Pancreas (tissue), 10 donors: ENCODE measurements around the gene LZTR1. TPM values are rescaled to one million over a fixed set of nuclear protein-coding genes. Genes with fewer than 3 reads are reported as not detected.
A peak's percentile ranks its signal among the peaks of the same experiment; 100 is the strongest.
"Not testable (repeated sequence)": the region's sequence is repeated elsewhere in the genome, so short reads cannot be mapped to it uniquely, and the experiment has no call there.

Experiments
- ATAC-seq, 4 donors: fragments of 200-7000 bp; cut with Tn5 transposase; one replicate each; pipeline versions ENCODE4 v1.8.0 to v1.9.1; 2020; ENCODE audit warnings: mild to moderate bottlenecking in 4 of 4, moderate library complexity in 4 of 4
- DNase-seq, 6 donors: peaks; one replicate each; pipeline ENCODE4 v3.0.0-alpha.2; 2020
- FAIRE-seq: peaks from 2 replicates; lab custom pipeline; 2012; peaks lifted over from hg19 to GRCh38; lab: Jason Lieb, UNC
- H3K27ac ChIP-seq, 4 donors: fragments of 200-600 bp; sonication (generic); 1 replicate in 3 of 4; 2 replicates in 1 of 4; pipeline versions ENCODE4 v1.5.0 to v1.8.0; 2020
- H3K27me3 ChIP-seq, 4 donors: fragments of 200-600 bp; one replicate each; pipeline ENCODE4 v1.8.0; 2021
- H3K36me3 ChIP-seq, 3 donors: fragments of 200-600 bp; sonication (generic) in 1 of 3; one replicate each; pipeline versions ENCODE4 v1.5.0 to v1.8.0; 2020 to 2021
- H3K4me1 ChIP-seq, 3 donors: fragments of 200-600 bp; one replicate each; pipeline ENCODE4 v1.8.0; 2021
- H3K4me3 ChIP-seq, 4 donors: fragments of 200-600 bp; sonication (generic) in 2 of 4; one replicate each; pipeline versions ENCODE4 v1.5.0 to v1.8.0; 2020 to 2021
- H3K9me3 ChIP-seq, 4 donors: fragments of 200-600 bp; one replicate each; pipeline ENCODE4 v1.8.0; 2021
- WGBS, 2 donors: extraction: QIAGEN DNeasy Blood & Tissue Kit; methylation state at CpG; one replicate each; pipeline ENCODE4 v1.1.7; 2013; 5-methylcytosine and 5-hydroxymethylcytosine counted together
- intact Hi-C, 3 donors: fragments of 100-400 bp; cut with DNase I; formaldehyde crosslinking; loops; one replicate each; pipeline versions ENCODE4 v1.11.1 to v1.14.2; 2022
- polyA plus RNA-seq, 2 donors: library from polyadenylated mRNA; stranded (reverse); fragments of 200-250 nt; gene quantifications; one replicate each; pipeline ENCODE4 v1.2.3, GENCODE V29; 2013
- total RNA-seq, 6 donors: library from RNA; stranded (reverse); fragmentation: NEBNext Ultra II Directional in 4 of 6; extraction: Animal tissue kit (Norgen Biotek cat#: 25700) in 4 of 6; gene quantifications; one replicate each; pipeline versions ENCODE4 v1.2.1 to v1.2.4, GENCODE V29; 2021 to 2023
- TF ChIP-seq, protein P1 (sequence below), 4 donors: fragments of 200-600 bp; sonication (generic) in 3 of 4; IDR thresholded peaks; one replicate each; pipeline versions ENCODE4 v1.5.0 to v1.8.0; 2021; ENCODE audit warnings: antibody characterized with exemption in 4 of 4
- donor health status: healthy with polysubstance abuse.
- donor health status: DM: no; HTN: no; CAD: no; lungs with moderate emphysema.
- donor health status: DM: no; HTN: no; CAD: no.
- donor health status: control.
- donor health status: control.
- donor health status: Bipolar disorder and iron deficiency.
- donor health status: DM: yes; HTN: yes; CAD: no.
- donor health status: DM: no; HTN: no; CAD: no.
- donor health status: DM: no; HTN: no; CAD: no.
- donor health status: DM: yes; HTN: yes; CAD: no.

Gene LZTR1
- total RNA-seq, result 10 to 100 TPM; 15.0 to 42.0 (median 21.8) TPM
- 10 to 100 TPM; 53.4 to 56.2 TPM for polyA plus RNA-seq

DNA sequence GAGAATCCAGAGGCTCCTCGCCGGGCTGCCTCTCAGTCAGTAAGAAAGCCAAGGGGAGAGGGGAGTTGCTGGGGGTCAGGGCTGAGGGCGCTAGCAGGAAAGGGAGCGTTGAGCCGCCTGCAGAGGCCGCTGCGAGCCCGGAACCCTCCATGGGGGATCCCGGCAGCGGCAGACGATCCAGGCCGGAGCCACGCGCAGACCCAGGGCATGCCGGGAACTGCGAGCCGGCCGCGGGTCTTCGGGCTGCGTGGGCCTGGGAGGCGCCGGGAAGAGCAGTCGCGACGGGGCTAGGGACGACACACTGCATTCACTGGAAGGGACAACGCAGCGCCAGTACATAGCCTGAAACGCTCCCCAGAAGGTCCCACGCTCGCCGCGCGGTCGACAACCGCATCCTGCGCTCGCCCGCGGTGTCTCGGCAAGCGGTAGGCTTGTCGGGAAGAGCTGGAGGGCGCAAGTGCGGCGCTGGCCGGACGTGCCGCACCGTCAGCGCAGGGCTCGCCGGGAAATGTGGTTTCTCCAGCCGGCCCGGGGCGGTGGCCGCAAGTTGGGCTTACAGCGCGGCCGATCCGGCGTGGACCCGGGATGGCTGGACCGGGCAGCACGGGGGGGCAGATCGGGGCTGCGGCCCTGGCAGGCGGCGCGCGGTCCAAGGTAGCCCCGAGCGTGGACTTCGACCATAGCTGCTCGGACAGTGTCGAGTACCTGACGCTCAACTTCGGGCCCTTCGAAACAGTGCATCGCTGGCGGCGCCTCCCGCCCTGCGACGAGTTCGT lies at the start of gene LZTR1:
LZTR1 (plus strand) TSS at position 511 of the 776 bp plus-strand sequence; CDS start at position 586, 75 bp downstream.
- 0 to 1% methylated on average over 82 to 87 of the region's 87 CpGs for WGBS, 2 donors
- H3K27ac ChIP-seq, result peak within 1 kb of the TSS; percentile 77 to 89 (median 84)
- no peaks in the 10 kb centered on the region for H3K9me3 ChIP-seq
- intact Hi-C loops, result no loop called here
- ATAC-seq (peak; percentile 92 to 96 (median 95)), FAIRE-seq (no peak), DNase-seq (peak; percentile 73 to 93 (median 82))
- peak within 1 kb of the TSS; percentile 72 to 96 (median 88) for H3K4me3 ChIP-seq
- H3K27me3 ChIP-seq, result no peaks in the 10 kb centered on the region
- H3K36me3 ChIP-seq, result peaks cover 0 to 3% (median 0%) of the 10 kb centered on the region in 3 donors
- H3K4me1 ChIP-seq, result peaks cover 3 to 21% (median 4%) of the 10 kb centered on the region in 3 donors
- TF ChIP-seq, protein P1, sequence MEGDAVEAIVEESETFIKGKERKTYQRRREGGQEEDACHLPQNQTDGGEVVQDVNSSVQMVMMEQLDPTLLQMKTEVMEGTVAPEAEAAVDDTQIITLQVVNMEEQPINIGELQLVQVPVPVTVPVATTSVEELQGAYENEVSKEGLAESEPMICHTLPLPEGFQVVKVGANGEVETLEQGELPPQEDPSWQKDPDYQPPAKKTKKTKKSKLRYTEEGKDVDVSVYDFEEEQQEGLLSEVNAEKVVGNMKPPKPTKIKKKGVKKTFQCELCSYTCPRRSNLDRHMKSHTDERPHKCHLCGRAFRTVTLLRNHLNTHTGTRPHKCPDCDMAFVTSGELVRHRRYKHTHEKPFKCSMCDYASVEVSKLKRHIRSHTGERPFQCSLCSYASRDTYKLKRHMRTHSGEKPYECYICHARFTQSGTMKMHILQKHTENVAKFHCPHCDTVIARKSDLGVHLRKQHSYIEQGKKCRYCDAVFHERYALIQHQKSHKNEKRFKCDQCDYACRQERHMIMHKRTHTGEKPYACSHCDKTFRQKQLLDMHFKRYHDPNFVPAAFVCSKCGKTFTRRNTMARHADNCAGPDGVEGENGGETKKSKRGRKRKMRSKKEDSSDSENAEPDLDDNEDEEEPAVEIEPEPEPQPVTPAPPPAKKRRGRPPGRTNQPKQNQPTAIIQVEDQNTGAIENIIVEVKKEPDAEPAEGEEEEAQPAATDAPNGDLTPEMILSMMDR (IDR thresholded peaks at IDR 0.05), result peak in 1 of 4 donors; percentile 14

DNA sequence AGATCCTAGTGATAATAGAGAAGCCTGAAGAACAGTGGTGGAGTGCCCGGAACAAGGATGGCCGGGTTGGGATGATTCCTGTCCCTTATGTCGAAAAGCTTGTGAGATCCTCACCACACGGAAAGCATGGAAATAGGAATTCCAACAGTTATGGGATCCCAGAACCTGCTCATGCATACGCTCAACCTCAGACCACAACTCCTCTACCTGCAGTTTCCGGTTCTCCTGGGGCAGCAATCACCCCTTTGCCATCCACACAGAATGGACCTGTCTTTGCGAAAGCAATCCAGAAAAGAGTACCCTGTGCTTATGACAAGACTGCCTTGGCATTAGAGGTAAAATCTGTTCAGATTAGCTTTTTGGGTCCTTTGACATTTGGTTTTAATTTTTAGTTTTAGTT lies 48.2 kb upstream of the LZTR1 start:
- TF ChIP-seq, protein P1 (IDR thresholded peaks at IDR 0.05), result no peak
- Histone ChIP-seq H3K27ac (no peak overlapping the region), H3K27me3 (no peaks in the 10 kb centered on the region), H3K4me3 (no peak overlapping the region), H3K9me3 (no peaks in the 10 kb centered on the region), H3K36me3 (peaks cover 0 to 11% (median 6%) of the 10 kb centered on the region in 3 donors), H3K4me1 (peaks cover 25 to 32% (median 25%) of the 10 kb centered on the region in 3 donors)
- WGBS, 2 donors, result 95 to 97% methylated on average over 7 of the region's 7 CpGs
- ATAC-seq, result no peak
- FAIRE-seq, result no peak
- DNase-seq, result no peak
- intact Hi-C loops, result no loop called here

DNA sequence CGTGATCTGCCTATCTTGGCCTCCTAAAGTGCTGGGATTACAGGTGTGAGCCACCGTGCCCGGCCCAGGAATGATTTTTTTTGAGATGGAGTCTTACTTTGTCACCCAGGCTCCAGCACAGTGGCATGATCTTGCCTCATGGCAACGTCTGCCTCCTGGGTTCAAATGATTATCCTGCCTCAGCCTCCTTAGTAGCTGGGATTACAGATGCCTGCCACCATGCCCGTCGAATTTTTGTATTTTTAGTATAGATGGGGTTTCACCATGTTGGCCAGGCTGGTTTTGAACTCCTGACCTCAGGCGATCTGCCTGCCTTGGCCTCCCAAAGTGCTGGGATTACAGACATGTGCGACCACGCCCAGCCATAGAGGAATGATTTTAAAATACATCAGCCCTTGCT lies 47.0 kb upstream of the LZTR1 start:
- H3K27me3 ChIP-seq, H3K9me3 ChIP-seq, H3K4me3 ChIP-seq, FAIRE-seq, intact Hi-C loops, DNase-seq, ATAC-seq, H3K27ac ChIP-seq: not testable (repeated sequence)
- H3K36me3 ChIP-seq, result peaks cover 0 to 11% (median 6%) of the 10 kb centered on the region in 3 donors
- WGBS, 2 donors, result 89 to 92% methylated on average over 9 of the region's 9 CpGs
- peaks cover 25 to 30% (median 25%) of the 10 kb centered on the region in 3 donors for H3K4me1 ChIP-seq

DNA sequence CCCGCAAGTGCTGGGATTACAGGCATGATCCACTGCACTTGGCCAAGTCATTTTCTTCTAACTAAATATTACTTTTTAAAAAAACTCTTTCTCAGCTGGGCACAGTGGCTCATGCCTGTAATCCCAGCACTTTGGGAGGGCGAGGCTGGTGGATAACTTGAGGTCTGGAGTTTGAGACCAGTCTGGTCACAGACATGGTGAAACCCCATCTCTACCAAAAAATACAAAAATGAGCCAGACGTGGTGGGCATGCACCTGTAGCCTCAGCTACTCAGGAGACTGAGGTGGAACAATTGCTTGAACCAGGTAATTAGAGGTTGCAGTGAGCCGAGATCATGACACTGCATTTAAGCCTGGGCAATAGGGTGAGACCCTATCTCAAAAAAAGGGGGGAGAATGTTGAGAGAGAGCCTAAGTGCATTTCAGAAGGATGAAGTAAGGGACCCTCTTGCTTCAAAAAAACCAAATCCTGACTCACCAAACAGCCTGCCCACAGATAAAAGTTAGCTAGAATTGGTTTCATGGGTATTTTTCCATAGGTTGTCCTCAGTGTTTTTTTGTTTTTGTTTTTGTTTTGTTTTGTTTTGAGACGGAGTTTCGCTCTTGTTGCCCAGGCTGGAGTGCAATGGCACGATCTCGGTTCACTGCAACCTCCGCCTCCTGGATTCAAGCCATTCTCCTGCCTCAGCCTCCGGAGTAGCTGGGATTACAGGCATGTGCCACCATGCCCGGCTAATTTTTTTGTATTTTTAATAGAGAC lies 46.1 kb upstream of the LZTR1 start:
- H3K4me3 ChIP-seq, H3K27ac ChIP-seq, FAIRE-seq, intact Hi-C loops, H3K9me3 ChIP-seq, ATAC-seq, H3K27me3 ChIP-seq: not testable (repeated sequence)
- DNase-seq, result peak in 1 of 6 donors; percentile 2
- 79 to 80% methylated on average over 11 of the region's 11 CpGs for WGBS, 2 donors
- H3K36me3 ChIP-seq, result peaks cover 0 to 11% (median 6%) of the 10 kb centered on the region in 3 donors
- H3K4me1 ChIP-seq, result peaks cover 25 to 37% (median 25%) of the 10 kb centered on the region in 3 donors

DNA sequence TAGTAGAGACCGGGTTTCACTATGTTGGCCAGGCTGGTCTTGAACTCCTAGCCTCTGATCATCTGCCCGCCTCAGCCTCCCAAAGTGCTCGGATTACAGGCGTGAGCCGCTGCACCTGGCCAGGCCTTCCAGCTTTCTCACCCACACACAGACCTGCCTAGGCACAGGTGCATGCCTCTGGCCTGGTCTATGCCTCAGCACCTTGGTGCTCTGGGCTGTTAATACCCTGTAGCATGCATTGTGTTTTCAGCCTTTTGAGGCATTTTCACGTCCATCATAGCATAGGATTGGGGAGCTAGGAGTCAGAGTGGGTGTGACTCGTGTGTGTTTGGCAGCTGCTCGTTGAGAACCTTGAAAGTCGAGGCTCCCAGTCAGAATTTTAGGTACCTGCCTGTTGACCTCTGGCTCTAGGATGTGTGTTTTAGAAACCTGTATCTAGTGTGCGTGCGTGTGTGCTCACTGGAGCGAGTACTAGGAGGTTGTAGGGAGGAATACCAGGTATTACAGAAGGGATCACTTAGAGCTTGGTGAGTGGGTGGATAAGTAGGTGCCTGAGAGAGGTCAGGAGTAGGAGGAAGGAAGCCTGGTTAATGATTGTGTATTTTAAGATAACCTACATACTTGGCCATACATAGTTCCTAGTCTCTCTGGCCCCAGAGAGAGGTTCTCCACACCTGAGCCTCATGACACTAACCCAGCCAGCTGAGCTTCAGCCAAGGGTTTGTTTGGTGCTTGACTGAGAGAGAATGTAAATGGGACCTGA lies 44.9 kb upstream of the LZTR1 start:
- peak; percentile 75 to 95 (median 88) for ATAC-seq
- DNase-seq, result peak in 1 of 6 donors; percentile 53
- H3K27ac ChIP-seq, result no peak overlapping the region
- H3K36me3 ChIP-seq, result peaks cover 0 to 11% (median 6%) of the 10 kb centered on the region in 3 donors
- H3K9me3 ChIP-seq, result no peaks in the 10 kb centered on the region
- no peak overlapping the region for H3K4me3 ChIP-seq
- intact Hi-C loops, result no loop called here
- H3K4me1 ChIP-seq, result peaks cover 25 to 37% (median 25%) of the 10 kb centered on the region in 3 donors
- H3K27me3 ChIP-seq, result no peaks in the 10 kb centered on the region
- FAIRE-seq, result no peak
- TF ChIP-seq, protein P1 (IDR thresholded peaks at IDR 0.05), result no peak
- 30 to 32% methylated on average over 12 of the region's 12 CpGs for WGBS, 2 donors
